OCI-LY1 (cell line): Measurements from ENCODE around the gene TTC21A.

Source experiments
- H2AFZ ChIP-seq: fragments of 200-600 bp; sonication (generic), shearing (Covaris generic); 2 replicates; pipeline ENCODE4 v1.6.0; 2014; ENCODE audit warnings: antibody characterized with exemption, mild to moderate bottlenecking, low read length
- H3F3A ChIP-seq: fragments of 200-600 bp; sonication (generic), shearing (Covaris generic); 2 replicates; pipeline ENCODE4 v1.6.0; 2014; ENCODE audit warnings: mild to moderate bottlenecking, antibody characterized with exemption, low read length, moderate library complexity; ENCODE audit not compliant: insufficient read depth
- H3K27ac ChIP-seq: fragments of 200-600 bp; sonication (generic); 2 replicates; pipeline ENCODE4 v1.5.1; 2014; ENCODE audit warnings: low read length, mixed run types, mild to moderate bottlenecking, low read depth; ENCODE audit not compliant: poor library complexity, severe bottlenecking
- H3K27me3 ChIP-seq: fragments of 200-600 bp; sonication (generic); 2 replicates; pipeline ENCODE4 v1.6.0; 2014; ENCODE audit warnings: antibody characterized with exemption, mild to moderate bottlenecking, low read length, moderate library complexity; ENCODE audit not compliant: insufficient read depth
- H3K36me3 ChIP-seq: fragments of 200-600 bp; sonication (generic); 2 replicates; pipeline ENCODE4 v1.6.1; 2014; ENCODE audit warnings: mild to moderate bottlenecking, antibody characterized with exemption, low read length, moderate library complexity, mixed read lengths; ENCODE audit not compliant: insufficient read depth
- H3K4me1 ChIP-seq: fragments of 200-600 bp; sonication (generic); 2 replicates; pipeline ENCODE4 v1.5.1; 2014; ENCODE audit warnings: mild to moderate bottlenecking, low read length, moderate library complexity; ENCODE audit not compliant: insufficient read depth, severe bottlenecking
- H3K4me2 ChIP-seq: fragments of 200-600 bp; sonication (generic), shearing (Covaris generic); 2 replicates; pipeline ENCODE4 v1.6.1; 2014; ENCODE audit warnings: low read length
- H3K4me3 ChIP-seq: fragments of 200-600 bp; sonication (generic); 2 replicates; pipeline ENCODE4 v1.5.1; 2014; ENCODE audit warnings: low read length, low read depth, mild to moderate bottlenecking, mixed read lengths; ENCODE audit not compliant: poor library complexity, severe bottlenecking
- H3K79me2 ChIP-seq: fragments of 200-600 bp; shearing (Covaris generic); 2 replicates; pipeline ENCODE4 v1.6.1; 2016; ENCODE audit warnings: mixed run types, low read length, mixed read lengths; ENCODE audit not compliant: insufficient read depth
- H3K9ac ChIP-seq: fragments of 200-600 bp; sonication (generic), shearing (Covaris generic); 2 replicates; pipeline ENCODE4 v1.6.1; 2014; ENCODE audit warnings: mild to moderate bottlenecking, low read length, mixed read lengths
- H3K9me2 ChIP-seq: fragments of 200-600 bp; sonication (generic), shearing (Covaris generic); 2 replicates; pipeline ENCODE4 v1.6.1; 2014; ENCODE audit warnings: low read depth, mild to moderate bottlenecking, low read length, mixed read lengths
- H3K9me3 ChIP-seq: fragments of 200-600 bp; shearing (Covaris generic); 2 replicates; pipeline ENCODE4 v1.6.1; 2014; ENCODE audit warnings: low read length, mixed read lengths
- H4K20me1 ChIP-seq: fragments of 200-600 bp; sonication (generic), shearing (Covaris generic); 2 replicates; pipeline ENCODE4 v1.6.0; 2016; ENCODE audit warnings: mild to moderate bottlenecking, low read length; ENCODE audit not compliant: insufficient read depth
- EZH2 ChIP-seq: fragments of 200-600 bp; sonication (generic), shearing (Covaris generic); IDR thresholded peaks from 2 replicates; pipeline ENCODE4 v1.8.0; 2017; ENCODE audit warnings: borderline replicate concordance, mixed run types, mild to moderate bottlenecking, antibody characterized with exemption, low read length, moderate library complexity, mixed read lengths
- TF ChIP-seq, protein P1 (sequence below): fragments of 200-600 bp; sonication (generic), shearing (Covaris generic); IDR thresholded peaks from 2 replicates; pipeline ENCODE4 v1.5.1; 2017; ENCODE audit warnings: mild to moderate bottlenecking, antibody characterized with exemption, low read length, moderate library complexity, mixed read lengths

Gene TTC21A

GRCh38 chr3:39067286-39067685 lies 40.2 kb upstream of the TTC21A start:
- H2AFZ ChIP-seq: no peak overlapping the region
- no peaks in the 10 kb centered on the region for H3K27me3 ChIP-seq
- H3K27ac ChIP-seq: no peak overlapping the region
- H3K36me3 ChIP-seq: peaks cover 47% of the 10 kb centered on the region; the same call in 1 of the 2 replicates
- TF ChIP-seq, protein P1, sequence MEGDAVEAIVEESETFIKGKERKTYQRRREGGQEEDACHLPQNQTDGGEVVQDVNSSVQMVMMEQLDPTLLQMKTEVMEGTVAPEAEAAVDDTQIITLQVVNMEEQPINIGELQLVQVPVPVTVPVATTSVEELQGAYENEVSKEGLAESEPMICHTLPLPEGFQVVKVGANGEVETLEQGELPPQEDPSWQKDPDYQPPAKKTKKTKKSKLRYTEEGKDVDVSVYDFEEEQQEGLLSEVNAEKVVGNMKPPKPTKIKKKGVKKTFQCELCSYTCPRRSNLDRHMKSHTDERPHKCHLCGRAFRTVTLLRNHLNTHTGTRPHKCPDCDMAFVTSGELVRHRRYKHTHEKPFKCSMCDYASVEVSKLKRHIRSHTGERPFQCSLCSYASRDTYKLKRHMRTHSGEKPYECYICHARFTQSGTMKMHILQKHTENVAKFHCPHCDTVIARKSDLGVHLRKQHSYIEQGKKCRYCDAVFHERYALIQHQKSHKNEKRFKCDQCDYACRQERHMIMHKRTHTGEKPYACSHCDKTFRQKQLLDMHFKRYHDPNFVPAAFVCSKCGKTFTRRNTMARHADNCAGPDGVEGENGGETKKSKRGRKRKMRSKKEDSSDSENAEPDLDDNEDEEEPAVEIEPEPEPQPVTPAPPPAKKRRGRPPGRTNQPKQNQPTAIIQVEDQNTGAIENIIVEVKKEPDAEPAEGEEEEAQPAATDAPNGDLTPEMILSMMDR: no peak
- no peak for TF ChIP-seq EZH2
- no peaks in the 10 kb centered on the region for H4K20me1 ChIP-seq
- no peaks in the 10 kb centered on the region for H3F3A ChIP-seq
- H3K4me1 ChIP-seq: peaks cover 8% of the 10 kb centered on the region
- no peak overlapping the region for H3K4me3 ChIP-seq
- peaks cover 2% of the 10 kb centered on the region; the same call in 1 of the 2 replicates for H3K79me2 ChIP-seq
- H3K9me2 ChIP-seq: no peaks in the 10 kb centered on the region
- H3K9ac ChIP-seq: no peak overlapping the region
- H3K4me2 ChIP-seq: no peak overlapping the region
- no peaks in the 10 kb centered on the region for H3K9me3 ChIP-seq

- Histone ChIP-seq H2AFZ (no peak overlapping the region), H3K9me3 (no peaks in the 10 kb centered on the region), H3K36me3 (peaks cover 60% of the 10 kb centered on the region; the same call in 1 of the 2 replicates), H3K79me2 (no peaks in the 10 kb centered on the region), H3K27ac (no peak overlapping the region), H3F3A (no peaks in the 10 kb centered on the region), H3K9ac (no peak overlapping the region), H4K20me1 (no peaks in the 10 kb centered on the region), H3K9me2 (no peaks in the 10 kb centered on the region), H3K27me3 (no peaks in the 10 kb centered on the region), H3K4me2 (no peak overlapping the region), H3K4me1 (peaks cover 8% of the 10 kb centered on the region), H3K4me3 (no peak overlapping the region)
- no peak for TF ChIP-seq EZH2
- TF ChIP-seq, protein P1: no peak
Measured at GRCh38 chr3:39068556-39068955, 38.9 kb upstream of the TTC21A start.

- Histone ChIP-seq H3K27ac (no peak overlapping the region), H3K4me1 (no peaks in the 10 kb centered on the region), H3K27me3 (no peaks in the 10 kb centered on the region), H2AFZ (no peak overlapping the region), H3K36me3 (peaks cover 73% of the 10 kb centered on the region), H3K9me2 (no peaks in the 10 kb centered on the region), H3K9ac (no peak overlapping the region), H3K4me3 (no peak overlapping the region), H3K4me2 (no peak overlapping the region), H4K20me1 (no peaks in the 10 kb centered on the region), H3K9me3 (no peaks in the 10 kb centered on the region), H3K79me2 (no peaks in the 10 kb centered on the region), H3F3A (no peaks in the 10 kb centered on the region)
- TF ChIP-seq, protein P1: no peak
Measured at GRCh38 chr3:39075910-39076309, 31.6 kb upstream of the TTC21A start.
